HG02763 (cell line): ENCODE results near the gene BTBD9.
"Not testable (repeated sequence)": the region's sequence is repeated elsewhere in the genome, so short reads cannot be mapped to it uniquely, and the experiment has no call there.

ENCODE experiments used
- ATAC-seq: cut with Tn5 transposase; IDR thresholded peaks from one replicate; pipeline ENCODE4 v1.9.1; 2021; ENCODE audit warnings: mild to moderate bottlenecking, moderate library complexity; ENCODE audit not compliant: unreplicated experiment

BTBD9 gene

DNA sequence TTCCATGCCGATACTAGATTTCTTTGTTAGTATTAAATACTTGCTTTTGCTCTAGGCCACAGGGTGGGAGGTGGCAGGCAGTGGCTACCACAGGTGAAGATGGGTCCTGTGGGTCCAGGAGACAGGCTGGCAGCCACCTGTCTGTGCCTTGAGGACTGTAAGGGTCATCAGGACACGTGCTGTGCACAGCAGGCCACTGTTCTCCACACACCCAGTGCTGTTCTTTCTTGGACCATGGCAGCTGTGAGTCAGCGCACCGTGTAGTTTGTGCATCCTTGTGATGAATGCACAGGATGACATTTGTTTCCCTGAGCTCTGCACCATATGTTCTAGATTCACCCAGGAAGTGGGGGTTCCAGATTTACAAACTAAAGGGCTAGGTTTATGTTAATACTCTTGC is 503.2 kb downstream of the BTBD9 start:
- ATAC-seq = no peak

DNA sequence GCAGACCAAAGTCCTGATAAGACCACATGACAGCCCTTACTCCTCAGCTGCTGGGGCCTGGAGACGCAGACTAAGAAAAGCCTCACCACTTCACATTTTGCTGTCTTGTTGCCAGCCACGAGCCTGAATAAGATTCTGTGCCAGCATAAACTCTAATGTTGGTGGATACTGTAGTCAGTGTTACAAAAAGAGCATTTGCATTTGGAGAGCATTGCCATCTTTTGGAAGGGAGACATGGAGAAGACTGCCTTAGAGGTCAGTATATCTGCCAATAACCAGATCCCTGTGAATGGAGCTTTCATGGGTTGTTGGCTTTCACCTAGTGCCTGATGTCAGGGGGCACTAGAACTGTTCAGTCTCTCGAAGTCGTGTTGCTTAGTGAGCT is 505.0 kb downstream of the BTBD9 start:
- ATAC-seq = no peak

DNA sequence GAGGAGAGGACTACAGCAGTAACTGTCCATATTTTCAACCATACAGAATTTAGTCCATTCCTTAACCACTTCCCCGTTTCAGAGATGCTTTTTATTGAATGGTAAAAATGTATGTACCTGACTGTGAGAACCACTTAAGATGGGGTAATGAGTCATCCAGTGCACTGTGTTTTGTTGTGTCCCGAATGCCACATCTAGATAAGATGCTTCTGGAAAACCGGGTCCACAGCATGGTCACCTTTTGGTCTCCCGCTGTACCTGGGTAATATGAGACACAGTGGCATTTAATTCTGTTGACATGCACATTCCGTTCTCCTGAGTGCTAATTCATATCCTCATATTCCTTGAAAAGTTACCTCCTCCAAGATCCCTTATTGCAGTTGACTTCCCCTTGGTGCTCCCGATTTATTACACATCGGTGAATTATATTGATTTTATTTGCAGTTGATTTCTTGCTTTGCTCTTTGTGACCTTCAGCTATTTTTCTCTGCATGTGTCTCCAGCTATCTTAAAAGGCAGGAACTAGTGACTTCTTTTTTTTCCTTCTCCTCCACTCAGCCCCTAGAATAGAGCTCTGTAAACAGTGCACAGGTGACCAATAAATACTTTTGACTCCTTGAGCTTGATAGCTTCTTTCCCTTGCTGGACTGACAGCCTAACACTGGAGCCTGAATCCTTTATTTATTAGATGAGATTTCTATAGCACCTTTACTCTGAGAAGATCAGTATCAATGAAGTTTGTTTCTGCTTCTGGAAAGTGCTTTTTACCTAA is 505.6 kb downstream of the BTBD9 start:
- no peak for ATAC-seq

DNA sequence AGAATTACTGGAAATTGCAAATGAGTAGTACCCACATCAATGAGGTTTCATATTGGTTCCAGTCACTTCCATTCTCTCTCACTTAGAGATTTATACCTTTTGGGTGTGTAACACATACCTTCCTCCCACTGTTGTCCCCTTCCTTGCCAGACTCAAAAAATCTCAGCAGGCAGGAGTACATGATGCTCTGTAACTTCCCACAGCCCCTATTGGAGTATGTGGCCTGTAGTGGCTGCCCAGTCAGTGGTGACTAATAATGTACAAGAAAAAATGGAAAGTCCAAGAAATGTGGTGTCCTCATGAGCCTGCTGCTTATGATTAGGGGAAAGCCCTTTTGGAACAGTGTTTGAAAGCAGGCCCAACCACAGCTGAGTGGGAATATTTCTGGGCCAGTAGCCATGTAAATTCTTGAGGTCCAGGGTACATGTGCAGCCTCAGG is 508.2 kb downstream of the BTBD9 start:
- ATAC-seq = no peak

DNA sequence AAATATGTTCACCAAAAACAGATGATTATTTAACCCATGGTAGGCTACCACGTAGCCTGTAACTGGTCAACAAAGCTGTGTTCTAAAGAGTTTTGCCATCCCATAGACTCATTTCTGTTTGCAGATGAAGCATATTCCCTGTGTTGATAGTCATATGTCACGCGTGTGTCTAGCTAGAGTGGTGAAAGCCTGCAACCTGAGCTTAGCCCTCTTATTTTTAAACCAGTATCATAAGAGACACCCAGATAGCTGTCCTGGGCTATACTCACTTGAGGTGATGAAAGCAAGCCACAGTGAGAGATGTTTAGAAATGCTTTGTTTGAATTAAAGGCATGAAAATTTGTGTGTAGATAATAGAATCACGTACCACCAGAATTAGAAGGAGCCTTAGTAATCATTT is 512.4 kb downstream of the BTBD9 start:
- no peak for ATAC-seq

DNA sequence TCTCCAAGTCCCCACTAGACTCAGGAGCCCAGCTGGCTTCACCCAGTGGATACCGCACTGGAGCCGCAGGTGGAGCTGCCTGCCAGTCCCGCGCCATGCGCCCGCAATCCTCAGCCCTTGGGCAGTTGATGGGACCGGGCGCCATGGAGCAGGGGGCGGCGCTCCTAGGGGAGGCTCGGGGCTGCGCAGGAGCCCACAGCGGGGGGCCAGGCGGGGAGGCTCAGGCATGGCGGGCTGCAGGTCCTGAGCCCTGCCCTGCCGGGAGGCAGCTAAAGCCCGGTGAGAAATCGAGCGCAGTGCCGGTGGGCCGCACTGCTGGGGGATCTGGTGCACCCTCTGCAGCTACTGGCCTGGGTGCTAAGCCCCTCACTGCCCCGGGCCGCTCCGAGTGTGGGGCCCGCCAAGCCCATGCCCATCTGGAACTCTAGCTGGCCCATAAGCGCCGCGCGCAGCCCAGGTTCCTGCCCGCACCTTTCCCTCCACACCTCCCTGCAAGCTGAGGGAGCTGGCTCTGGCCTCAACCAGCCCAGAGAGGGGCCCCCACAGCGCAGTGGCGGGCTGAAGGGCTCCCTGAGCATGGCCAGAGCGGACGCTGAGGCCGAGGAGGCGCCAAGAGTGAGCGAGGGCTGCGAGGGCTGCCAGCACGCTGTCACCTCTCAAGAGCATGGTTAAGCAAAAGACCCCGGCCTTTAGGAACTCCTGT is 515.4 kb downstream of the BTBD9 start:
- ATAC-seq = not testable (repeated sequence)

DNA sequence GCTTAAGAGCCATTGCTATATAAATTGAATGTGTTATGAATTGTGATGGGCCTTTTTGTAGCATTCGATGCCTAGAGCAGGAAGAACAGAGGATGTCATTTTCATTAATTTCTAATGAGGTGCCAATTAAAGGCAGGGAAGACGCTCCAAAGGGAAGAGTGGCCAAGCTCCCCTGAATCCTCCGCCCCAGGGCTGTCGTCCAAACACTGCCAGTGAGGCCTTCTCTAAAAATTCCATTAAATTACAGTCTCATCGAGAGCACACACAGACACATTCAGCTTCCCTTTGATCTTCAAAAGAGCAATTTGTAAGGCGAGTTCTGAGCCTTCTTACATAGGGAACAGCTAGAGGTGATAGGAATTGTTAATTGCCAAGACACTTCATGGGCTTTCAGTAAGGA is 520.2 kb downstream of the BTBD9 start:
- ATAC-seq = no peak

DNA sequence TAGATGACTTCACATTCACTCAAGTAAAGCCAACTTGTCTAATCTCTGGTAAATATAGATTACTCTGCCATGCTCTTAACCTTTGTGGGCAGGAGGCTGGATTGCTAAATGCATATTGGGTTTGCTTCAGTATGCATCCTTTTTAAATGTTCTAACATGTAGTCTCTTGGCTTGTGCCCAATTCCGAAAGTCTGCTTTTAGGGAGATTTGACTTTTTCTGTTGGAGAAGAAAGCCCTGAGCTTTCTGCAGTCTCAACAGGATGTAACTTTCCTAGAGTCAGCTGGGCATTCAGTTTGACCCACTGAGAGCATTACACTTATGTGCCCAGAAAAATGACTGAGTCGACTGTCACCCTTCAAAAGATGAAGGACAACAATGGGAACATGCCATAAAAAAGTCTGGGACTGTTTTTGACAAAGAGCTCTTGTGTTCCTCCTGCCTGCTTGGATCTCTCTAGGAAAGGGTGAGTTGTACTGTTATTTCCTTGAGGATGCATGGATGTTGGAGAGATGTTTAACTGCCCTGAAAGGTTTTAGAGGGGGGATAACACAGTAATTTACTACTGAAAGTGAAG is 520.9 kb downstream of the BTBD9 start:
- ATAC-seq = no peak
